IMR-90 (cell line): ENCODE data around the gene EXOC2. TPM values are rescaled to one million over a fixed set of nuclear protein-coding genes. Genes with fewer than 3 reads are reported as not detected.

Experiments used
- ATAC-seq: fragments of 200-7000 bp; cut with Tn5 transposase; 2 replicates; pipeline ENCODE4 v1.9.1; 2020; ENCODE audit warnings: low read depth, mild to moderate bottlenecking, moderate library complexity
- BruUV-seq: library from RNA; stranded (reverse); fragments of 400-500 nt; replicated peaks from 2 replicates; lab custom pipeline; 2021; lab: Mats Ljungman, UMichigan
- CTCF ChIA-PET: fragments of 300-600 bp; formaldehyde crosslinking; extraction: SDS; loops from one replicate; lab custom pipeline; 2021; ENCODE audit warnings: antibody characterized with exemption; lab: Yijun Ruan, JAX
- POLR2A ChIA-PET: fragments of 300-600 bp; sonication (Branson Sonifier 250); formaldehyde crosslinking; loops from one replicate; lab custom pipeline; 2022; ENCODE audit warnings: antibody characterized with exemption; ENCODE audit not compliant: unreplicated experiment; lab: Charles Lee
- DNase-seq: peaks from one replicate; pipeline ENCODE4 v3.0.0; 2013
- H2AFZ ChIP-seq: replicated peaks from 2 replicates; pipeline ENCODE3; 2013; ENCODE audit warnings: low read length, mild to moderate bottlenecking; ENCODE audit not compliant: poor library complexity
- H2AK5ac ChIP-seq: 2 replicates; pipeline ENCODE4 v1.6.1; 2013; ENCODE audit warnings: low read depth, low read length, inconsistent platforms
- H2AK9ac ChIP-seq: replicated peaks from 2 replicates; pipeline ENCODE3; 2013; ENCODE audit warnings: mild to moderate bottlenecking, low read depth, low read length, moderate library complexity; ENCODE audit not compliant: poor library complexity
- H2BK120ac ChIP-seq: 2 replicates; pipeline ENCODE4 v1.6.1; 2013; ENCODE audit warnings: low read depth, low read length, inconsistent platforms
- H2BK15ac ChIP-seq: 3 replicates; pipeline ENCODE4 v1.6.1; 2013; ENCODE audit warnings: low read depth, low read length, inconsistent platforms
- H2BK20ac ChIP-seq: 2 replicates; pipeline ENCODE4 v1.6.1; 2013; ENCODE audit warnings: low read depth, mild to moderate bottlenecking, inconsistent platforms, low read length, moderate library complexity
- H2BK5ac ChIP-seq: 2 replicates; pipeline ENCODE4 v1.6.1; 2013; ENCODE audit warnings: mild to moderate bottlenecking, low read depth, low read length, inconsistent platforms; ENCODE audit not compliant: poor library complexity, severe bottlenecking
- H3K14ac ChIP-seq: replicated peaks from 2 replicates; pipeline ENCODE4 v1.6.1; 2013; ENCODE audit warnings: low read depth, low read length, inconsistent platforms
- H3K18ac ChIP-seq: 2 replicates; pipeline ENCODE4 v1.6.1; 2013; ENCODE audit warnings: low read depth, low read length, control low read depth
- H3K23ac ChIP-seq: 2 replicates; pipeline ENCODE4 v1.6.1; 2013; ENCODE audit warnings: low read depth, low read length, inconsistent platforms
- H3K27ac ChIP-seq: 2 replicates; pipeline ENCODE4 v1.5.1; 2013; ENCODE audit warnings: mild to moderate bottlenecking, control low read depth, low read length; ENCODE audit not compliant: insufficient read depth
- H3K27me3 ChIP-seq: 2 replicates; pipeline ENCODE4 v1.6.1; 2013; ENCODE audit warnings: low read length; ENCODE audit not compliant: control insufficient read depth, insufficient read depth
- H3K36me3 ChIP-seq: 2 replicates; pipeline ENCODE4 v1.6.1; 2013; ENCODE audit warnings: low read length, mixed read lengths; ENCODE audit not compliant: control insufficient read depth, insufficient read depth
- H3K4ac ChIP-seq: 2 replicates; pipeline ENCODE4 v1.6.1; 2013; ENCODE audit warnings: low read depth, low read length, inconsistent platforms
- H3K4me1 ChIP-seq: 2 replicates; pipeline ENCODE4 v1.6.1; 2013; ENCODE audit warnings: low read length, mixed read lengths; ENCODE audit not compliant: control insufficient read depth, insufficient read depth
- H3K4me2 ChIP-seq: 2 replicates; pipeline ENCODE4 v1.6.1; 2013; ENCODE audit warnings: low read depth, mild to moderate bottlenecking, control low read depth, low read length, moderate library complexity
- H3K4me3 ChIP-seq: 2 replicates; pipeline ENCODE4 v1.5.1; 2013; ENCODE audit warnings: low read depth, mild to moderate bottlenecking, control low read depth, low read length, moderate library complexity; ENCODE audit not compliant: insufficient read depth
- H3K56ac ChIP-seq: 2 replicates; pipeline ENCODE4 v1.6.1; 2013; ENCODE audit warnings: low read length, inconsistent platforms; ENCODE audit not compliant: insufficient read depth; ENCODE audit errors: extremely low read depth
- H3K79me1 ChIP-seq, 2 experiments: 2 replicates each; pipeline ENCODE4 v1.6.1; 2013; ENCODE audit warnings: low read length in 2 of 2, inconsistent platforms in 1 of 2, low read depth in 1 of 2
- H3K9ac ChIP-seq: 2 replicates; pipeline ENCODE4 v1.6.1; 2013; ENCODE audit warnings: low read depth, low read length, control low read depth
- H3K9me1 ChIP-seq: 2 replicates; pipeline ENCODE4 v1.6.1; 2013; ENCODE audit warnings: low read length, inconsistent platforms; ENCODE audit not compliant: insufficient read depth
- H3K9me3 ChIP-seq: 2 replicates; pipeline ENCODE4 v1.6.1; 2013; ENCODE audit warnings: low read length; ENCODE audit not compliant: control insufficient read depth, insufficient read depth
- H4K20me1 ChIP-seq: 2 replicates; pipeline ENCODE4 v1.6.1; 2013; ENCODE audit warnings: low read length, inconsistent platforms; ENCODE audit not compliant: insufficient read depth
- H4K5ac ChIP-seq: 2 replicates; pipeline ENCODE4 v1.6.1; 2013; ENCODE audit warnings: mild to moderate bottlenecking, low read depth, low read length, control low read depth
- H4K8ac ChIP-seq, 2 experiments: 2 replicates each; pipeline ENCODE4 v1.6.1; 2013; ENCODE audit warnings: low read depth in 2 of 2, low read length in 2 of 2, control low read depth in 1 of 2, inconsistent platforms in 1 of 2
- H4K91ac ChIP-seq: 2 replicates; pipeline ENCODE4 v1.6.1; 2013; ENCODE audit warnings: low read depth, low read length, inconsistent platforms; ENCODE audit not compliant: insufficient read depth
- MAFK ChIP-seq: IDR thresholded peaks from 2 replicates; pipeline ENCODE4 v1.6.1; 2012; ENCODE audit warnings: low read depth, low read length, improper control_type of control experiment
- NFE2L2 ChIP-seq: fragments of 150-350 bp; IDR thresholded peaks from 2 replicates; pipeline ENCODE4 v1.6.1; 2016; ENCODE audit warnings: low read depth, mild to moderate bottlenecking, low read length
- WGBS, 2 experiments: methylation state at CpG; one replicate each; pipeline versions ENCODE4 v1.1.5 to v1.1.7; 2013; ENCODE audit warnings: missing lambda C conversion rate in 2 of 2; ENCODE audit not compliant: insufficient read length in 1 of 2; ENCODE audit errors: extremely low coverage in 2 of 2; 5-methylcytosine and 5-hydroxymethylcytosine counted together
- dilution Hi-C: fragments of 300-500 bp; cut with HindIII; formaldehyde crosslinking; loops from one replicate; pipeline ENCODE4 v1.14.3; 2018; ENCODE audit warnings: low sequenced_read_pairs; ENCODE audit not compliant: unreplicated experiment
- in situ Hi-C: fragments of 300-500 bp; cut with MboI; formaldehyde crosslinking; loops from 3 replicates; pipeline ENCODE4 v1.14.3; 2019; ENCODE audit warnings: low sequenced_read_pairs, inconsistent platforms, mixed read lengths
- intact Hi-C: fragments of 100-400 bp; cut with micrococcal nuclease; formaldehyde crosslinking; loops from 2 replicates; pipeline ENCODE4 v1.10.0; 2022
- polyA plus RNA-seq, 3 experiments: library from polyadenylated mRNA; depleted of rRNA; stranded (reverse); fragments of >200 nt; gene quantifications; 2 replicates each; pipeline ENCODE4 v1.2.3, GENCODE V29; 2012; ENCODE audit warnings: low replicate concordance in 1 of 3
- total RNA-seq: library from RNA; depleted of rRNA; stranded (reverse); fragments of >200 nt; gene quantifications from 2 replicates; pipeline ENCODE4 v1.2.3, GENCODE V29; 2012

Gene EXOC2
- total and polyA plus RNA-seq, 2 of the 4 experiments (the other 2 are of a cell fraction) = 13.1 to 37.3 TPM

- H3K36me3 ChIP-seq = no peaks in the 10 kb centered on the region
- peaks cover 5% of the 10 kb centered on the region for H3K4me1 ChIP-seq
- ChIA-PET POLR2A (no interaction called here), CTCF (no interaction called here)
- H2BK15ac ChIP-seq = no peak overlapping the region
- no peaks in the 10 kb centered on the region for H4K20me1 ChIP-seq
- in situ Hi-C loops (no loop called here), dilution Hi-C loops (no loop called here), intact Hi-C loops (no loop called here)
- DNase-seq (no peak), ATAC-seq (no peak)
- no peak overlapping the region for H3K4me3 ChIP-seq
- TF ChIP-seq MAFK (peak; percentile 72), NFE2L2 (no peak)
- no peaks in the 10 kb centered on the region; the same call in 1 of the 2 replicates for H3K27me3 ChIP-seq
- no peak overlapping the region for H4K5ac ChIP-seq
- BruUV-seq = no TSS peak
- no peaks in the 10 kb centered on the region; the same call in 1 of the 2 replicates for H3K9me1 ChIP-seq
- no peak overlapping the region for H3K23ac ChIP-seq
- H4K91ac ChIP-seq = no peak overlapping the region
- H3K4ac ChIP-seq = no peak overlapping the region
- H3K9ac ChIP-seq = no peak overlapping the region
- H2AK5ac ChIP-seq = no peak overlapping the region
- no peak overlapping the region for H2BK5ac ChIP-seq
- H3K9me3 ChIP-seq = no peaks in the 10 kb centered on the region
- H4K8ac ChIP-seq = no peak overlapping the region
- no peak overlapping the region for H3K14ac ChIP-seq
- no peak overlapping the region for H2AK9ac ChIP-seq
- WGBS, 2 experiments = no CpG with 5 or more reads among the region's 3 CpGs
- H2AFZ ChIP-seq = no peak overlapping the region
- no peak overlapping the region for H3K18ac ChIP-seq
- no peak overlapping the region for H2BK120ac ChIP-seq
- no peak overlapping the region for H3K56ac ChIP-seq
- H3K4me2 ChIP-seq = no peak overlapping the region
- H3K27ac ChIP-seq = no peak overlapping the region
- no peaks in the 10 kb centered on the region for H3K79me1 ChIP-seq
- no peak overlapping the region for H2BK20ac ChIP-seq
Measured at GRCh38 chr6:700490-700889, 7.6 kb upstream of the EXOC2 start.
